Measurements from ENCODE around the gene DPYSL4. TPM values are rescaled to one million over a fixed set of nuclear protein-coding genes. Genes with fewer than 3 reads are reported as not detected.
"Not testable (repeated sequence)": the region's sequence is repeated elsewhere in the genome, so short reads cannot be mapped to it uniquely, and the experiment has no call there.

Gene DPYSL4
- total and polyA plus RNA-seq, 7 donors = 0.30 to 1.4 (median 0.82) TPM

GRCh38 chr10:132209978-132210530 lies 23.3 kb downstream of the DPYSL4 start:
- 86 to 90% (median 87%) methylated on average over 23 of the region's 23 CpGs for WGBS, 3 donors
- intact Hi-C loops (cut with DNase I) = loop anchor here in 1 of 2 donors (10.0 kb wide), 1 partner anchor 435 kb away; no protein-coding TSS in a partner anchor
- no peaks in the 10 kb centered on the region for H3K9me3 ChIP-seq
- H3K36me3 ChIP-seq (ENCODE audit: insufficient read depth in 1 of 2, low read depth in 1 of 2) = no peaks in the 10 kb centered on the region
- DNase-seq = no peak
- TF ChIP-seq CTCF (IDR thresholded peaks at IDR 0.05) = no peak
- no peaks in the 10 kb centered on the region for H3K27me3 ChIP-seq (ENCODE audit: insufficient read depth in 3 of 3, low read length in 2 of 3)
- H3K27ac ChIP-seq = no peak overlapping the region
- ATAC-seq = no peak
- no peaks in the 10 kb centered on the region for H3K4me1 ChIP-seq
- no peak overlapping the region for H3K4me3 ChIP-seq

- Histone ChIP-seq H3K9me3 (no peaks in the 10 kb centered on the region), H3K27ac (no peak overlapping the region), H3K36me3 (ENCODE audit: insufficient read depth in 1 of 2, low read depth in 1 of 2) (no peaks in the 10 kb centered on the region), H3K27me3 (ENCODE audit: insufficient read depth in 3 of 3, low read length in 2 of 3) (no peaks in the 10 kb centered on the region), H3K4me1 (no peaks in the 10 kb centered on the region), H3K4me3 (no peak overlapping the region)
- ATAC-seq (no peak), DNase-seq (no peak)
- no peak for TF ChIP-seq CTCF (IDR thresholded peaks at IDR 0.05)
- intact Hi-C loops (cut with DNase I) = loop anchor here in 1 of 2 donors (10.0 kb wide), 1 partner anchor 434 kb away; no protein-coding TSS in a partner anchor
- 91 to 94% (median 93%) methylated on average over 14 of the region's 14 CpGs for WGBS, 3 donors
Observed at GRCh38 chr10:132210766-132211165, 24.0 kb downstream of the DPYSL4 start.

- H3K4me1 ChIP-seq = no peaks in the 10 kb centered on the region
- H3K27me3 ChIP-seq (ENCODE audit: insufficient read depth in 3 of 3, low read length in 2 of 3) = no peaks in the 10 kb centered on the region
- no peak overlapping the region for H3K4me3 ChIP-seq
- ATAC-seq (no peak), DNase-seq (no peak)
- H3K9me3 ChIP-seq = no peaks in the 10 kb centered on the region
- 91 to 93% (median 92%) methylated on average over 14 of the region's 14 CpGs for WGBS, 3 donors
- no peak for TF ChIP-seq CTCF (IDR thresholded peaks at IDR 0.05)
- no peak overlapping the region for H3K27ac ChIP-seq
- intact Hi-C loops (cut with DNase I) = loop anchor here in 1 of 2 donors (10.0 kb wide), 1 partner anchor 434 kb away; no protein-coding TSS in a partner anchor
- H3K36me3 ChIP-seq (ENCODE audit: insufficient read depth in 1 of 2, low read depth in 1 of 2) = no peaks in the 10 kb centered on the region
Observed at GRCh38 chr10:132211246-132211645, 24.5 kb downstream of the DPYSL4 start.

GRCh38 chr10:132212816-132213215 lies 26.1 kb downstream of the DPYSL4 start:
- H3K36me3 ChIP-seq (ENCODE audit: insufficient read depth in 1 of 2, low read depth in 1 of 2) = no peaks in the 10 kb centered on the region
- intact Hi-C loops (cut with DNase I) = loop anchor here in 1 of 2 donors (10.0 kb wide), 1 partner anchor 432 kb away; no protein-coding TSS in a partner anchor
- no peak for TF ChIP-seq CTCF (IDR thresholded peaks at IDR 0.05)
- no peak overlapping the region for H3K27ac ChIP-seq
- H3K4me1 ChIP-seq = no peaks in the 10 kb centered on the region
- H3K9me3 ChIP-seq = no peaks in the 10 kb centered on the region
- H3K27me3 ChIP-seq (ENCODE audit: insufficient read depth in 3 of 3, low read length in 2 of 3) = no peaks in the 10 kb centered on the region
- no peak overlapping the region for H3K4me3 ChIP-seq
- 82 to 90% (median 87%) methylated on average over 9 of the region's 9 CpGs for WGBS, 3 donors
- no peak for ATAC-seq
- no peak for DNase-seq

- H3K9me3 ChIP-seq = no peaks in the 10 kb centered on the region
- ATAC-seq (no peak), DNase-seq (no peak)
- intact Hi-C loops (cut with DNase I) = loop anchor here in 1 of 2 donors (10.0 kb wide), 1 partner anchor 431 kb away; no protein-coding TSS in a partner anchor
- H3K4me1 ChIP-seq = no peaks in the 10 kb centered on the region
- no peaks in the 10 kb centered on the region for H3K36me3 ChIP-seq (ENCODE audit: insufficient read depth in 1 of 2, low read depth in 1 of 2)
- WGBS, 3 donors = 52 to 79% (median 67%) methylated on average over 4 of the region's 4 CpGs
- no peaks in the 10 kb centered on the region for H3K27me3 ChIP-seq (ENCODE audit: insufficient read depth in 3 of 3, low read length in 2 of 3)
- H3K27ac ChIP-seq = no peak overlapping the region
- TF ChIP-seq CTCF (IDR thresholded peaks at IDR 0.05) = no peak
- H3K4me3 ChIP-seq = no peak overlapping the region
Observed at GRCh38 chr10:132213917-132214316, 27.2 kb downstream of the DPYSL4 start.

- ATAC-seq; H3K36me3 ChIP-seq (ENCODE audit: insufficient read depth in 1 of 2, low read depth in 1 of 2); H3K27ac ChIP-seq; H3K27me3 ChIP-seq (ENCODE audit: insufficient read depth in 3 of 3, low read length in 2 of 3); H3K4me1 ChIP-seq; H3K4me3 ChIP-seq; H3K9me3 ChIP-seq; DNase-seq: not testable (repeated sequence)
- intact Hi-C loops (cut with DNase I) = loop anchor here in 1 of 2 donors (10.0 kb wide), 1 partner anchor 428 kb away; no protein-coding TSS in a partner anchor
- WGBS, 3 donors = 86 to 92% (median 92%) methylated on average over 3 of the region's 3 CpGs
Observed at GRCh38 chr10:132216441-132216840, 29.7 kb downstream of the DPYSL4 start.
